Keratinocyte (primary cell): ENCODE measurements around the gene SEC14L3. TPM values are rescaled to one million over a fixed set of nuclear protein-coding genes. Genes with fewer than 3 reads are reported as not detected.
A peak's percentile ranks its signal among the peaks of the same experiment; 100 is the strongest.

ENCODE experiments used
- DNase-seq: peaks from one replicate; pipeline ENCODE4 v3.0.0-alpha.2; 2011; ENCODE audit warnings: low read depth, missing footprints, low spot score
- FAIRE-seq: peaks from 2 replicates; lab custom pipeline; 2011; peaks lifted over from hg19 to GRCh38; lab: Jason Lieb, UNC
- H2AFZ ChIP-seq: 2 replicates; pipeline ENCODE4 v1.6.0; 2012; ENCODE audit warnings: low read length, control low read depth, inconsistent platforms; ENCODE audit not compliant: control insufficient read depth
- H3K27ac ChIP-seq: 2 replicates; pipeline ENCODE4 v1.5.1; 2011; ENCODE audit warnings: low read length; ENCODE audit not compliant: control insufficient read depth, insufficient read depth
- H3K27me3 ChIP-seq: 3 replicates; pipeline ENCODE4 v1.6.0; 2011; ENCODE audit warnings: low read length; ENCODE audit not compliant: control insufficient read depth, insufficient read depth; ENCODE audit errors: extremely low read depth
- H3K36me3 ChIP-seq, 2 experiments: 2 replicates in 1 of 2; 3 replicates in 1 of 2; pipeline ENCODE4 v1.5.1; 2011; ENCODE audit warnings: low read length in 2 of 2, mild to moderate bottlenecking in 1 of 2; ENCODE audit not compliant: control insufficient read depth in 2 of 2, insufficient read depth in 2 of 2; ENCODE audit errors: extremely low read depth in 1 of 2
- H3K4me1 ChIP-seq: 3 replicates; pipeline ENCODE4 v1.5.1; 2011; ENCODE audit warnings: low read length; ENCODE audit not compliant: control insufficient read depth, insufficient read depth; ENCODE audit errors: extremely low read depth
- H3K4me2 ChIP-seq: 3 replicates; pipeline ENCODE4 v1.6.0; 2011; ENCODE audit warnings: low read depth, low read length; ENCODE audit not compliant: control insufficient read depth, insufficient read depth; ENCODE audit errors: extremely low read depth
- H3K4me3 ChIP-seq, 3 experiments: fragments of 200-600 bp in 1 of 3; sonication (generic) in 1 of 3; 2 replicates in 2 of 3; 3 replicates in 1 of 3; pipeline ENCODE4 v1.5.1; 2011 to 2016; ENCODE audit warnings: low read length in 3 of 3, mild to moderate bottlenecking in 3 of 3, control low read depth in 2 of 3, inconsistent platforms in 1 of 3, low read depth in 1 of 3, mixed read lengths in 1 of 3, mixed run types in 1 of 3, moderate library complexity in 1 of 3; ENCODE audit not compliant: control insufficient read depth in 2 of 3, insufficient read depth in 2 of 3; ENCODE audit errors: extremely low read depth in 1 of 3
- H3K79me2 ChIP-seq: 2 replicates; pipeline ENCODE4 v1.6.0; 2012; ENCODE audit warnings: low read length; ENCODE audit not compliant: control insufficient read depth, insufficient read depth
- H3K9ac ChIP-seq: 3 replicates; pipeline ENCODE4 v1.6.0; 2011; ENCODE audit warnings: low read length; ENCODE audit not compliant: control insufficient read depth, insufficient read depth; ENCODE audit errors: extremely low read depth
- H3K9me1 ChIP-seq: 3 replicates; pipeline ENCODE4 v1.6.0; 2011; ENCODE audit warnings: low read length; ENCODE audit not compliant: control insufficient read depth, insufficient read depth; ENCODE audit errors: extremely low read depth
- H3K9me3 ChIP-seq: 2 replicates; pipeline ENCODE4 v1.5.1; 2012; ENCODE audit warnings: low read depth, low read length; ENCODE audit not compliant: control insufficient read depth
- H4K20me1 ChIP-seq: 3 replicates; pipeline ENCODE4 v1.6.0; 2011; ENCODE audit warnings: low read length; ENCODE audit not compliant: control insufficient read depth, insufficient read depth; ENCODE audit errors: extremely low read depth
- EZH2 ChIP-seq: IDR thresholded peaks from one replicate; pipeline ENCODE4 v1.6.1; 2012; ENCODE audit warnings: inconsistent platforms, mild to moderate bottlenecking, low read length, moderate library complexity
- dilution Hi-C: fragments of 300-500 bp; cut with MboI; formaldehyde crosslinking; loops from one replicate; pipeline ENCODE4 v1.7.0; 2020; ENCODE audit warnings: low sequenced_read_pairs; ENCODE audit not compliant: extremely low pct_ligation_motif_present
- polyA plus RNA-seq, 5 experiments: library from polyadenylated mRNA; depleted of rRNA in 3 of 5; stranded (reverse) in 3 of 5; stranded (forward) in 1 of 5; unstranded in 1 of 5; fragments of >200 nt; gene quantifications; 1 replicate in 1 of 5; 2 replicates in 3 of 5; 3 replicates in 1 of 5; pipeline versions ENCODE4 v1.2.1 to v1.2.3, GENCODE V29; 2011 to 2012; ENCODE audit warnings: missing spikeins in 2 of 5, low read depth in 1 of 5, low replicate concordance in 1 of 5
- TF ChIP-seq, protein P1 (sequence below), 3 experiments: IDR thresholded peaks in 1 of 3; conservative IDR thresholded peaks in 1 of 3; optimal IDR thresholded peaks in 1 of 3; 2 replicates in 2 of 3; 3 replicates in 1 of 3; pipeline versions ENCODE3 to v1.5.1; 2011; ENCODE audit warnings: low read length in 3 of 3, mild to moderate bottlenecking in 3 of 3, moderate library complexity in 2 of 3, control low read depth in 1 of 3, inconsistent platforms in 1 of 3; ENCODE audit not compliant: insufficient read depth in 2 of 3; ENCODE audit errors: extremely low read depth in 1 of 3

Gene SEC14L3
- polyA plus RNA-seq, 1 donor (not counting 4 experiments of a cell fraction or from before 2014, with no cell fraction given): not detected

DNA sequence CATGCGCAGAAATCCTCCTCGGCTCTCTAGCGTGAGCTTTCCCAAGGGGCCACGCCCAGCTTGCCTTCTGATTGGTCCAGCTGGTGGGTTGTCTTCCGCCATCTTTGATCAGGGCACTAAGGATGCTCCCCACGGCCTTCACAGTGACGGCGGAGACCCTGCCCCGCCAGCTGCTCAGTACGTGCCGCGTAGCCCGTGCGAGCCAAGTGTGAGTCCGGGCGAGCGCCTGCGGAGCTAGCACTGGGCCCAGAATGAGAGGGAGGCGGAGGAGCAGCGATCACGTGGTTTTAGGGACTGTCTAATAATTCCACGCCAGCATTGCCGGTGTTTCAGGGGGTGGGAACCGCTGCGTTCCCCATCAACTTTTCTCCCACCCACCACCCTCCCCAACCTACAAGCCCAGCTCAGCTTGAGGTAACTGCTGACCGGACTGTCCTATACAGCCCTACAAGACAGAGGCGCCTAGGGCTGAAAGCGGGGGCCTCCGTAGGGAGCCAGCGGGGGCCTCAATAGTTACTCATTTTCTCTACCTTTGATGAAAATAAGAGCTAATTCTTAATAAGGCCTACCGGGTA is 47.8 kb downstream of the SEC14L3 start:
- DNase-seq: peak; percentile 94
- Histone ChIP-seq H3K9me1 (no peaks in the 10 kb centered on the region), H3K4me2 (peak overlapping the region; percentile 88), H3K4me1 (peaks cover 67% of the 10 kb centered on the region), H3K9ac (peak overlapping the region; percentile 89), H3K9me3 (no peaks in the 10 kb centered on the region), H2AFZ (peak overlapping the region; percentile 11), H3K27ac (peak overlapping the region; percentile 95), H3K27me3 (no peaks in the 10 kb centered on the region), H3K36me3 (peaks cover 2 to 15% of the 10 kb centered on the region in 2 experiments), H3K4me3 (peak overlapping the region; percentile 22 to 80 (median 60)), H4K20me1 (no peaks in the 10 kb centered on the region), H3K79me2 (no peaks in the 10 kb centered on the region)
- peak; percentile 61 for FAIRE-seq
- dilution Hi-C loops: no loop called here
- TF ChIP-seq EZH2: no peak
- TF ChIP-seq, protein P1, sequence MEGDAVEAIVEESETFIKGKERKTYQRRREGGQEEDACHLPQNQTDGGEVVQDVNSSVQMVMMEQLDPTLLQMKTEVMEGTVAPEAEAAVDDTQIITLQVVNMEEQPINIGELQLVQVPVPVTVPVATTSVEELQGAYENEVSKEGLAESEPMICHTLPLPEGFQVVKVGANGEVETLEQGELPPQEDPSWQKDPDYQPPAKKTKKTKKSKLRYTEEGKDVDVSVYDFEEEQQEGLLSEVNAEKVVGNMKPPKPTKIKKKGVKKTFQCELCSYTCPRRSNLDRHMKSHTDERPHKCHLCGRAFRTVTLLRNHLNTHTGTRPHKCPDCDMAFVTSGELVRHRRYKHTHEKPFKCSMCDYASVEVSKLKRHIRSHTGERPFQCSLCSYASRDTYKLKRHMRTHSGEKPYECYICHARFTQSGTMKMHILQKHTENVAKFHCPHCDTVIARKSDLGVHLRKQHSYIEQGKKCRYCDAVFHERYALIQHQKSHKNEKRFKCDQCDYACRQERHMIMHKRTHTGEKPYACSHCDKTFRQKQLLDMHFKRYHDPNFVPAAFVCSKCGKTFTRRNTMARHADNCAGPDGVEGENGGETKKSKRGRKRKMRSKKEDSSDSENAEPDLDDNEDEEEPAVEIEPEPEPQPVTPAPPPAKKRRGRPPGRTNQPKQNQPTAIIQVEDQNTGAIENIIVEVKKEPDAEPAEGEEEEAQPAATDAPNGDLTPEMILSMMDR (optimal IDR thresholded peaks at IDR 0.05 in 1 of 3, IDR thresholded peaks at IDR 0.05 in 1 of 3, conservative IDR thresholded peaks at IDR 0.05 in 1 of 3; ENCODE audit: extremely low read depth in 1 of 3, insufficient read depth in 2 of 3, low read length in 3 of 3): no peak

DNA sequence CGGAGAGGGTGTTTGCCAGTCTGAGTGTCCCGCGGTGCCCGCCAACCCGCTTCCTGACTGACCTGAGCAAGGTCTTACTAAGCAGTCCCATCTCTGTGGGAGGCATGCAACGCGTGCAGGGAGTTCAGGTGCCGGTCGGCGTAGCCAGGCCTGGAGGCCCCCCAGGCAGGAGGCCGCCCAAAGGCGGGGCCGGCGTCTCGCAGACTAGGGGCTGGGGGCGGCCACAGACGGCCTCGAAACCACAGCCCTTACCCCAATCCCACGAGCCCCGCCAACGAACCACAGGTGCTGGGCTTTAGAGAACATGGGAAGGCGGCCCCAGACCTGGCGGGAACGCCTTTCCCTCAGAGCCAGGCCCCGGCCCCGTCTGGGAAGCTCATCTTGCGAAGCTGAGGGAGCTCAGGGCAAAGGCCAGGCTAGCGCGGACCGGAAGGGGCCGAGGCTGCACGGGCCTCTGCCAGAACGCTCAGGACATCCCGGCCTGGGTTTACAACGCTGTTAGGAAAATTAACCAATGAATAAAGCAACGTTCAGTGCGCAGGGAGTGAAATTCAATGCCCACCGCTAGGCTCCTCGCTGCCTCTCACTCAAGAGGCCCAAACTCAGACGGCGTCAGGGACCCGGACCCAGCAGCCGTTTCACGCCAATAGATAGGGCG is 48.4 kb downstream of the SEC14L3 start:
- Histone ChIP-seq H3K27ac (peak overlapping the region; percentile 95), H3K79me2 (no peaks in the 10 kb centered on the region), H3K36me3 (peaks cover 7 to 20% of the 10 kb centered on the region in 2 experiments), H3K9me1 (no peaks in the 10 kb centered on the region), H3K4me1 (peaks cover 67% of the 10 kb centered on the region), H3K9me3 (no peaks in the 10 kb centered on the region), H4K20me1 (no peaks in the 10 kb centered on the region), H3K4me3 (peak overlapping the region; percentile 22 to 80 (median 60)), H2AFZ (no peak overlapping the region), H3K9ac (peak overlapping the region; percentile 89), H3K4me2 (peak overlapping the region; percentile 88), H3K27me3 (no peaks in the 10 kb centered on the region)
- dilution Hi-C loops: no loop called here
- DNase-seq (no peak), FAIRE-seq (no peak)
- TF ChIP-seq, protein P1 (optimal IDR thresholded peaks at IDR 0.05 in 1 of 3, IDR thresholded peaks at IDR 0.05 in 1 of 3, conservative IDR thresholded peaks at IDR 0.05 in 1 of 3; ENCODE audit: extremely low read depth in 1 of 3, insufficient read depth in 2 of 3, low read length in 3 of 3): peak in 2 of 3 experiments; percentile 8 to 12
- TF ChIP-seq EZH2: no peak
